ENCODE data around the gene GPR119. TPM values are rescaled to one million over a fixed set of nuclear protein-coding genes. Genes with fewer than 3 reads are reported as not detected.

Gene GPR119
- total RNA-seq, 1 experiment from 2014 or later, result not detected

DNA sequence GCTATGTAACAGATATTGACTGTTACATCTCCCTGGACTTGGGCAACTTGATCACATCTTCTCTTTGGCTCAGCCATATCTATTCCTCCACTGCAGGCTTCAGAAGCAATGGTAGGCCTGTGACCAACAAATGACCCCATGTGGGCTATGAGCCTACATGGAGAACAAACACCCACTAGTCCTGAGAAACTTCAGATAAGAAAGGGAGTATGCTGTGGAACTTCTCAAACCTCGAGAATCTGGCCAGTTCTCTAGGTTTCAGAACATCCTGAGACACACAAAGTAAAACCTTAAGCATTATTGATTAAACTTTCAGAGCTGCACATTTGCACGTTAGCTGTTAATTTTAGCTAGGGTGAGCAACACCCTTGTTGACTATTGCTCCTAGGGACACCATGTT lies 32.6 kb upstream of the GPR119 start:
- H3K9me3 Mint-ChIP-seq, result peaks cover 0 to 41% of the 10 kb centered on the region in 2 experiments; a peak in 2 of 5 replicates

More for the DNA sequence above, 32.6 kb upstream of the GPR119 start:
- H3K23me2 ChIP-seq (ENCODE audit: insufficient read length, low read depth, low read length, poor library complexity, severe bottlenecking), result no peaks in the 10 kb centered on the region
- no peaks in the 10 kb centered on the region for H3K27me3 ChIP-seq (ENCODE audit: insufficient read depth, low read length)
- no peak overlapping the region for H3K9ac ChIP-seq (ENCODE audit: extremely low read depth, insufficient read length, low read length)
- no peak for DNase-seq
- Mint-ChIP-seq H3K27ac (no peak overlapping the region), H3K27me3 (ENCODE audit: low read depth) (no peaks in the 10 kb centered on the region; the same call in none of the 2 replicates), H3K36me3 (ENCODE audit: insufficient read depth in 1 of 3, low read depth in 3 of 3) (peaks cover 0 to 13% (median 0%) of the 10 kb centered on the region in 3 experiments; a peak in 2 of 7 replicates), H3K4me3 (no peak overlapping the region), H3K4me1 (peaks cover 6 to 16% of the 10 kb centered on the region in 2 experiments)
- no peaks in the 10 kb centered on the region for H4K20me1 ChIP-seq (ENCODE audit: control insufficient read depth, insufficient read depth, insufficient read length)
- peaks cover 8% of the 10 kb centered on the region for H3K9me3 ChIP-seq (ENCODE audit: control insufficient read depth, low read depth, low read length)
- no peak overlapping the region for H3K23ac ChIP-seq (ENCODE audit: insufficient read length, low read depth, low read length)
- H2BK12ac ChIP-seq (ENCODE audit: insufficient read length, low read depth, low read length), result no peak overlapping the region
- H4K5ac ChIP-seq (ENCODE audit: insufficient read length, low read depth, low read length), result no peak overlapping the region
- H3T11ph ChIP-seq (ENCODE audit: low read length), result no peak overlapping the region
- no peak overlapping the region for H3K27ac ChIP-seq (ENCODE audit: insufficient read length, low read depth, low read length)
- H3K56ac ChIP-seq (ENCODE audit: insufficient read length, low read depth, low read length), result no peak overlapping the region
- H4K91ac ChIP-seq (ENCODE audit: insufficient read length, low read depth, low read length), result no peak overlapping the region
- H2AFZ ChIP-seq (ENCODE audit: low read length), result no peak overlapping the region
- no peak overlapping the region for H2BK20ac ChIP-seq (ENCODE audit: low read depth, low read length, poor library complexity, severe bottlenecking)
- H2AK5ac ChIP-seq (ENCODE audit: insufficient read length, low read length), result no peak overlapping the region
- H3K14ac ChIP-seq (ENCODE audit: insufficient read depth, low read length), result no peak overlapping the region
- H2BK15ac ChIP-seq (ENCODE audit: low read depth, low read length), result no peak overlapping the region
- H2BK120ac ChIP-seq (ENCODE audit: low read depth, low read length, poor library complexity, severe bottlenecking), result no peak overlapping the region
- no peak overlapping the region for H3K4ac ChIP-seq (ENCODE audit: low read depth, low read length)
- peaks cover 2% of the 10 kb centered on the region; the same call in 1 of the 2 replicates for H3K4me1 ChIP-seq (ENCODE audit: insufficient read depth, low read length)
- no CpG with 5 or more reads among the region's 2 CpGs for WGBS (ENCODE audit: extremely low coverage, insufficient read length, low lambda C conversion rate)
- TF ChIP-seq, protein P1, sequence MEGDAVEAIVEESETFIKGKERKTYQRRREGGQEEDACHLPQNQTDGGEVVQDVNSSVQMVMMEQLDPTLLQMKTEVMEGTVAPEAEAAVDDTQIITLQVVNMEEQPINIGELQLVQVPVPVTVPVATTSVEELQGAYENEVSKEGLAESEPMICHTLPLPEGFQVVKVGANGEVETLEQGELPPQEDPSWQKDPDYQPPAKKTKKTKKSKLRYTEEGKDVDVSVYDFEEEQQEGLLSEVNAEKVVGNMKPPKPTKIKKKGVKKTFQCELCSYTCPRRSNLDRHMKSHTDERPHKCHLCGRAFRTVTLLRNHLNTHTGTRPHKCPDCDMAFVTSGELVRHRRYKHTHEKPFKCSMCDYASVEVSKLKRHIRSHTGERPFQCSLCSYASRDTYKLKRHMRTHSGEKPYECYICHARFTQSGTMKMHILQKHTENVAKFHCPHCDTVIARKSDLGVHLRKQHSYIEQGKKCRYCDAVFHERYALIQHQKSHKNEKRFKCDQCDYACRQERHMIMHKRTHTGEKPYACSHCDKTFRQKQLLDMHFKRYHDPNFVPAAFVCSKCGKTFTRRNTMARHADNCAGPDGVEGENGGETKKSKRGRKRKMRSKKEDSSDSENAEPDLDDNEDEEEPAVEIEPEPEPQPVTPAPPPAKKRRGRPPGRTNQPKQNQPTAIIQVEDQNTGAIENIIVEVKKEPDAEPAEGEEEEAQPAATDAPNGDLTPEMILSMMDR (conservative IDR thresholded peaks at IDR 0.05), result no peak
- H4K8ac ChIP-seq (replicated peaks; ENCODE audit: insufficient read length, low read depth, low read length), result no peak overlapping the region
- no peaks in the 10 kb centered on the region for H3K79me1 ChIP-seq (ENCODE audit: insufficient read depth, low read depth, low read length, poor library complexity, severe bottlenecking)
- H3K18ac ChIP-seq (ENCODE audit: insufficient read length, low read depth, low read length), result no peak overlapping the region
- no peak overlapping the region for H2BK5ac ChIP-seq (ENCODE audit: insufficient read length, low read length)
- H3K4me2 ChIP-seq (ENCODE audit: insufficient read depth, insufficient read length, low read length), result no peak overlapping the region
- no peaks in the 10 kb centered on the region for H3K79me2 ChIP-seq (ENCODE audit: insufficient read depth, low read length)
